HepG2 (cell line): ENCODE measurements around the gene TMEM86B. TPM values are rescaled to one million over a fixed set of nuclear protein-coding genes. Genes with fewer than 3 reads are reported as not detected.
A peak's percentile ranks its signal among the peaks of the same experiment; 100 is the strongest.

Experiments
- EP300 ChIP-seq, 3 experiments: sonication (generic) in 1 of 3; formaldehyde crosslinking in 1 of 3; IDR thresholded peaks; 2 replicates each; pipeline versions ENCODE4 v1.5.1 to v1.6.1; 2011 to 2020; ENCODE audit warnings: low read depth in 2 of 3, low read length in 2 of 3, borderline replicate concordance in 1 of 3, improper control_type of control experiment in 1 of 3, mild to moderate bottlenecking in 1 of 3, missing genetic modification reagents in 1 of 3, moderate library complexity in 1 of 3
- JDP2 ChIP-seq: sonication (generic); formaldehyde crosslinking; IDR thresholded peaks from 2 replicates; pipeline ENCODE4 v1.8.1; 2022; ENCODE audit warnings: missing genetic modification reagents, borderline replicate concordance
- KDM1A ChIP-seq: IDR thresholded peaks from 2 replicates; pipeline ENCODE4 v1.6.1; 2016; ENCODE audit warnings: missing compliant biosample characterization
- NFE2L2 ChIP-seq: fragments of 150-350 bp; IDR thresholded peaks from 2 replicates; pipeline ENCODE4 v1.6.1; 2014; ENCODE audit warnings: low read length
- PRPF4 ChIP-seq: fragments of 200-400 bp; formaldehyde crosslinking; IDR thresholded peaks from 2 replicates; pipeline ENCODE4 v1.6.1; 2016; ENCODE audit warnings: low read length, low read depth; ENCODE audit not compliant: poor library complexity, severe bottlenecking
- SCMH1 ChIP-seq: sonication (generic); formaldehyde crosslinking; IDR thresholded peaks from 2 replicates; pipeline ENCODE4 v1.9.0; 2021; ENCODE audit warnings: missing genetic modification reagents, mild to moderate bottlenecking, borderline replicate concordance
- TEAD3 ChIP-seq: optimal IDR thresholded peaks from 2 replicates; pipeline ENCODE3; 2016; ENCODE audit warnings: borderline replicate concordance
- TOPORS ChIP-seq: sonication (generic); formaldehyde crosslinking; IDR thresholded peaks from 2 replicates; pipeline ENCODE4 v1.8.0; 2023; ENCODE audit warnings: mild to moderate bottlenecking, missing genetic modification reagents
- ZNF207 ChIP-seq: fragments of 450-650 bp; IDR thresholded peaks from 2 replicates; pipeline ENCODE4 v1.6.1; 2016; ENCODE audit warnings: antibody characterized with exemption, borderline replicate concordance
- ZNF432 ChIP-seq: sonication (generic); formaldehyde crosslinking; IDR thresholded peaks from 2 replicates; pipeline ENCODE4 v1.5.0; 2020; ENCODE audit warnings: missing genetic modification reagents, mild to moderate bottlenecking, borderline replicate concordance
- polyA plus RNA-seq, 8 experiments: library from polyadenylated mRNA; depleted of rRNA in 3 of 8; stranded (reverse) in 7 of 8; unstranded in 1 of 8; fragments of >200 nt; fragmentation: Illumina TruSeq in 4 of 8; extraction: Trizol in 4 of 8; gene quantifications; 2 replicates each; pipeline versions ENCODE4 v1.2.1 to v1.2.3, GENCODE V29; 2011 to 2016; ENCODE audit warnings: low read depth in 4 of 8, missing spikeins in 1 of 8, mixed read lengths in 1 of 8; ENCODE audit not compliant: insufficient read depth in 1 of 8
- total RNA-seq, 5 experiments: library from RNA; depleted of rRNA; stranded (reverse); fragments of >200 nt; fragmentation: Illumina TruSeq; extraction: Trizol; gene quantifications; 2 replicates each; pipeline ENCODE4 v1.2.3, GENCODE V29; 2016; ENCODE audit warnings: low read depth in 1 of 5
- TF ChIP-seq, protein P1 (sequence below): fragments of 450-650 bp; IDR thresholded peaks from 2 replicates; pipeline ENCODE4 v1.6.1; 2017
- TF ChIP-seq, protein P2 (sequence below): sonication (generic); formaldehyde crosslinking; IDR thresholded peaks from 2 replicates; pipeline ENCODE4 v1.9.0; 2021; ENCODE audit warnings: missing genetic modification reagents, mild to moderate bottlenecking, borderline replicate concordance
- TF ChIP-seq, protein P3 (sequence below): sonication (generic); formaldehyde crosslinking; IDR thresholded peaks from 2 replicates; pipeline ENCODE4 v1.9.0; 2021; ENCODE audit warnings: mild to moderate bottlenecking, missing genetic modification reagents
- TF ChIP-seq, protein P4 (sequence below): sonication (generic); formaldehyde crosslinking; IDR thresholded peaks from 2 replicates; pipeline ENCODE4 v1.4.0; 2020; ENCODE audit warnings: mild to moderate bottlenecking, missing genetic modification reagents
- TF ChIP-seq, protein P5 (sequence below): sonication (generic); formaldehyde crosslinking; conservative IDR thresholded peaks from 2 replicates; pipeline ENCODE4 v1.8.1; 2023; ENCODE audit warnings: missing genetic modification reagents

Gene TMEM86B
- total and polyA plus RNA-seq, 2 of the 13 experiments (the other 11 are each of a cell fraction or from before 2014, with no cell fraction given), result 7.7 to 9.6 TPM

DNA sequence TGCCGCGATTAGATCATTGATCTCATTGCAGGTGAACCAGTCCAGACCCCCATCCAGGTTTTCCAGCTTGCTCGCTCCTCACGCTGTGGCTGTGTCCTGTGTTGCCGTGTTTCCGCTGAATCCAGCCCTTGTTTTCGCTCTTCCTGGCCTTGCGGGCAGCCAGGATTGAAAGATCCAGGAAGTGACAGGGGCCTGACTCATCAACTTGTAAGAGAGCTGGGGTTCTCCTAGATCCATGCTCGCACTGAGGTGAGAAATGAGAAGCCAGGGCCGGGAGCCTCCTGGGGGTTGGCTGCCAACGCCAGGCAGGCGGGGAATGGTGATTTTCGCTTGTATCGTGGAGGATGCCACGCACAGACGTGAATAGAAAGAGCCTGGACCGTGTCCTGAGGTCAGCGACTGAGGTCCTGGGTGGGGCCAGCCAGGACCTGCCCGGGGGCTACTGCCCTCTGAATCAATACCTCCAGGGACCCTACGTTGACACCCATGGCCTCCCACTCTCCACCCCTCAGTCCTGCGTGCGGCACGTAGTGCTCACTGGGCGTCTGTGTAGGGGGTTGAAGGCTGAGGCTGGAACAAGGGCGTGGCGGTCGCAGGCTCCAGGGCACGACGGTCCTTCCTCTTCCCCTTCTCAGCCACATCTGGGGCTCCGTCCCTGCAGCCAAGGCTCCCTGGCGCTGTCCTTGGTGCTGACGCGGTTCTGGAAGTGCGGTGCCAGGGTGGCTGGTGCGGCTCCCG is 11.9 kb downstream of the TMEM86B start (continued):
- TF ChIP-seq, protein P1, sequence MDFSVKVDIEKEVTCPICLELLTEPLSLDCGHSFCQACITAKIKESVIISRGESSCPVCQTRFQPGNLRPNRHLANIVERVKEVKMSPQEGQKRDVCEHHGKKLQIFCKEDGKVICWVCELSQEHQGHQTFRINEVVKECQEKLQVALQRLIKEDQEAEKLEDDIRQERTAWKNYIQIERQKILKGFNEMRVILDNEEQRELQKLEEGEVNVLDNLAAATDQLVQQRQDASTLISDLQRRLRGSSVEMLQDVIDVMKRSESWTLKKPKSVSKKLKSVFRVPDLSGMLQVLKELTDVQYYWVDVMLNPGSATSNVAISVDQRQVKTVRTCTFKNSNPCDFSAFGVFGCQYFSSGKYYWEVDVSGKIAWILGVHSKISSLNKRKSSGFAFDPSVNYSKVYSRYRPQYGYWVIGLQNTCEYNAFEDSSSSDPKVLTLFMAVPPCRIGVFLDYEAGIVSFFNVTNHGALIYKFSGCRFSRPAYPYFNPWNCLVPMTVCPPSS, result no peak
- peak in 1 of 2 experiments; percentile 65; a peak in 2 of 4 replicates for TF ChIP-seq EP300 (IDR thresholded peaks at IDR 0.05; ENCODE audit: low read depth in 2 of 2, low read length in 2 of 2)
- TF ChIP-seq EP300 (CRISPR knock-in tag; IDR thresholded peaks at IDR 0.05; ENCODE audit: borderline replicate concordance), result peak; percentile 77
- no peak for TF ChIP-seq SCMH1 (CRISPR knock-in tag)
- peak; percentile 51 for TF ChIP-seq NFE2L2
- TF ChIP-seq ZNF207, result no peak
- TF ChIP-seq PRPF4, result no peak
- peak; percentile 86 for TF ChIP-seq KDM1A (CRISPR knock-in tag)
- TF ChIP-seq, protein P2, sequence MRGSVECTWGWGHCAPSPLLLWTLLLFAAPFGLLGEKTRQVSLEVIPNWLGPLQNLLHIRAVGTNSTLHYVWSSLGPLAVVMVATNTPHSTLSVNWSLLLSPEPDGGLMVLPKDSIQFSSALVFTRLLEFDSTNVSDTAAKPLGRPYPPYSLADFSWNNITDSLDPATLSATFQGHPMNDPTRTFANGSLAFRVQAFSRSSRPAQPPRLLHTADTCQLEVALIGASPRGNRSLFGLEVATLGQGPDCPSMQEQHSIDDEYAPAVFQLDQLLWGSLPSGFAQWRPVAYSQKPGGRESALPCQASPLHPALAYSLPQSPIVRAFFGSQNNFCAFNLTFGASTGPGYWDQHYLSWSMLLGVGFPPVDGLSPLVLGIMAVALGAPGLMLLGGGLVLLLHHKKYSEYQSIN (CRISPR knock-in tag), result no peak
- no peak for TF ChIP-seq TOPORS (CRISPR knock-in tag)
- TF ChIP-seq, protein P3, sequence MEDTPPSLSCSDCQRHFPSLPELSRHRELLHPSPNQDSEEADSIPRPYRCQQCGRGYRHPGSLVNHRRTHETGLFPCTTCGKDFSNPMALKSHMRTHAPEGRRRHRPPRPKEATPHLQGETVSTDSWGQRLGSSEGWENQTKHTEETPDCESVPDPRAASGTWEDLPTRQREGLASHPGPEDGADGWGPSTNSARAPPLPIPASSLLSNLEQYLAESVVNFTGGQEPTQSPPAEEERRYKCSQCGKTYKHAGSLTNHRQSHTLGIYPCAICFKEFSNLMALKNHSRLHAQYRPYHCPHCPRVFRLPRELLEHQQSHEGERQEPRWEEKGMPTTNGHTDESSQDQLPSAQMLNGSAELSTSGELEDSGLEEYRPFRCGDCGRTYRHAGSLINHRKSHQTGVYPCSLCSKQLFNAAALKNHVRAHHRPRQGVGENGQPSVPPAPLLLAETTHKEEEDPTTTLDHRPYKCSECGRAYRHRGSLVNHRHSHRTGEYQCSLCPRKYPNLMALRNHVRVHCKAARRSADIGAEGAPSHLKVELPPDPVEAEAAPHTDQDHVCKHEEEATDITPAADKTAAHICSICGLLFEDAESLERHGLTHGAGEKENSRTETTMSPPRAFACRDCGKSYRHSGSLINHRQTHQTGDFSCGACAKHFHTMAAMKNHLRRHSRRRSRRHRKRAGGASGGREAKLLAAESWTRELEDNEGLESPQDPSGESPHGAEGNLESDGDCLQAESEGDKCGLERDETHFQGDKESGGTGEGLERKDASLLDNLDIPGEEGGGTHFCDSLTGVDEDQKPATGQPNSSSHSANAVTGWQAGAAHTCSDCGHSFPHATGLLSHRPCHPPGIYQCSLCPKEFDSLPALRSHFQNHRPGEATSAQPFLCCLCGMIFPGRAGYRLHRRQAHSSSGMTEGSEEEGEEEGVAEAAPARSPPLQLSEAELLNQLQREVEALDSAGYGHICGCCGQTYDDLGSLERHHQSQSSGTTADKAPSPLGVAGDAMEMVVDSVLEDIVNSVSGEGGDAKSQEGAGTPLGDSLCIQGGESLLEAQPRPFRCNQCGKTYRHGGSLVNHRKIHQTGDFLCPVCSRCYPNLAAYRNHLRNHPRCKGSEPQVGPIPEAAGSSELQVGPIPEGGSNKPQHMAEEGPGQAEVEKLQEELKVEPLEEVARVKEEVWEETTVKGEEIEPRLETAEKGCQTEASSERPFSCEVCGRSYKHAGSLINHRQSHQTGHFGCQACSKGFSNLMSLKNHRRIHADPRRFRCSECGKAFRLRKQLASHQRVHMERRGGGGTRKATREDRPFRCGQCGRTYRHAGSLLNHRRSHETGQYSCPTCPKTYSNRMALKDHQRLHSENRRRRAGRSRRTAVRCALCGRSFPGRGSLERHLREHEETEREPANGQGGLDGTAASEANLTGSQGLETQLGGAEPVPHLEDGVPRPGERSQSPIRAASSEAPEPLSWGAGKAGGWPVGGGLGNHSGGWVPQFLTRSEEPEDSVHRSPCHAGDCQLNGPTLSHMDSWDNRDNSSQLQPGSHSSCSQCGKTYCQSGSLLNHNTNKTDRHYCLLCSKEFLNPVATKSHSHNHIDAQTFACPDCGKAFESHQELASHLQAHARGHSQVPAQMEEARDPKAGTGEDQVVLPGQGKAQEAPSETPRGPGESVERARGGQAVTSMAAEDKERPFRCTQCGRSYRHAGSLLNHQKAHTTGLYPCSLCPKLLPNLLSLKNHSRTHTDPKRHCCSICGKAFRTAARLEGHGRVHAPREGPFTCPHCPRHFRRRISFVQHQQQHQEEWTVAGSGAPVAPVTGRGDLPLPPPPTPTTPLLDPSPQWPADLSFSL, result peak; percentile 66
- TF ChIP-seq, protein P4, sequence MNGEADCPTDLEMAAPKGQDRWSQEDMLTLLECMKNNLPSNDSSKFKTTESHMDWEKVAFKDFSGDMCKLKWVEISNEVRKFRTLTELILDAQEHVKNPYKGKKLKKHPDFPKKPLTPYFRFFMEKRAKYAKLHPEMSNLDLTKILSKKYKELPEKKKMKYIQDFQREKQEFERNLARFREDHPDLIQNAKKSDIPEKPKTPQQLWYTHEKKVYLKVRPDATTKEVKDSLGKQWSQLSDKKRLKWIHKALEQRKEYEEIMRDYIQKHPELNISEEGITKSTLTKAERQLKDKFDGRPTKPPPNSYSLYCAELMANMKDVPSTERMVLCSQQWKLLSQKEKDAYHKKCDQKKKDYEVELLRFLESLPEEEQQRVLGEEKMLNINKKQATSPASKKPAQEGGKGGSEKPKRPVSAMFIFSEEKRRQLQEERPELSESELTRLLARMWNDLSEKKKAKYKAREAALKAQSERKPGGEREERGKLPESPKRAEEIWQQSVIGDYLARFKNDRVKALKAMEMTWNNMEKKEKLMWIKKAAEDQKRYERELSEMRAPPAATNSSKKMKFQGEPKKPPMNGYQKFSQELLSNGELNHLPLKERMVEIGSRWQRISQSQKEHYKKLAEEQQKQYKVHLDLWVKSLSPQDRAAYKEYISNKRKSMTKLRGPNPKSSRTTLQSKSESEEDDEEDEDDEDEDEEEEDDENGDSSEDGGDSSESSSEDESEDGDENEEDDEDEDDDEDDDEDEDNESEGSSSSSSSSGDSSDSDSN, result peak; percentile 83
- TF ChIP-seq, protein P5, sequence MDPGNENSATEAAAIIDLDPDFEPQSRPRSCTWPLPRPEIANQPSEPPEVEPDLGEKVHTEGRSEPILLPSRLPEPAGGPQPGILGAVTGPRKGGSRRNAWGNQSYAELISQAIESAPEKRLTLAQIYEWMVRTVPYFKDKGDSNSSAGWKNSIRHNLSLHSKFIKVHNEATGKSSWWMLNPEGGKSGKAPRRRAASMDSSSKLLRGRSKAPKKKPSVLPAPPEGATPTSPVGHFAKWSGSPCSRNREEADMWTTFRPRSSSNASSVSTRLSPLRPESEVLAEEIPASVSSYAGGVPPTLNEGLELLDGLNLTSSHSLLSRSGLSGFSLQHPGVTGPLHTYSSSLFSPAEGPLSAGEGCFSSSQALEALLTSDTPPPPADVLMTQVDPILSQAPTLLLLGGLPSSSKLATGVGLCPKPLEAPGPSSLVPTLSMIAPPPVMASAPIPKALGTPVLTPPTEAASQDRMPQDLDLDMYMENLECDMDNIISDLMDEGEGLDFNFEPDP (CRISPR knock-in tag), result 0 out of 2 replicates have a peak, but pooled peaks have one; percentile 34
- peak; percentile 75 for TF ChIP-seq TEAD3
- TF ChIP-seq ZNF432, result no peak
- peak; percentile 82; the same call in 1 of the 2 replicates for TF ChIP-seq JDP2
